22Rv1 (cell line): ENCODE data around the gene ZC3H12C.

ENCODE experiments used
- CTCF ChIP-seq: fragments of 450-650 bp; IDR thresholded peaks from 2 replicates; pipeline ENCODE4 v1.5.1; 2017; ENCODE audit warnings: mild to moderate bottlenecking
- ZFX ChIP-seq: fragments of 450-650 bp; IDR thresholded peaks from 2 replicates; pipeline ENCODE4 v1.6.1; 2017; ENCODE audit warnings: antibody characterized with exemption, borderline replicate concordance

- TF ChIP-seq CTCF (no peak), ZFX (no peak)
Observed at GRCh38 chr11:110156503-110156902, 63.3 kb downstream of the ZC3H12C start.
